Sigmoid colon (tissue), 4 donors: ENCODE measurements around the gene FXYD7.

Experiments
- POLR2A ChIP-seq, 2 donors: fragments of 450-650 bp; IDR thresholded peaks; one replicate each; pipeline ENCODE4 v1.6.1; 2016; ENCODE audit warnings: antibody characterized with exemption in 2 of 2, mild to moderate bottlenecking in 2 of 2, moderate library complexity in 2 of 2
- POLR2AphosphoS5 ChIP-seq, 4 donors: sonication (generic); formaldehyde crosslinking; IDR thresholded peaks; one replicate each; pipeline ENCODE4 v1.6.1; 2017; ENCODE audit warnings: antibody characterized with exemption in 4 of 4
- TF ChIP-seq, protein P1 (sequence below), 4 experiments: fragments of 450-650 bp in 3 of 4; fragments of 200-600 bp in 1 of 4; IDR thresholded peaks; one replicate each; pipeline ENCODE4 v1.5.1; 2016 to 2019; ENCODE audit warnings: antibody characterized with exemption in 4 of 4, mild to moderate bottlenecking in 3 of 4, moderate library complexity in 2 of 4

DNA sequence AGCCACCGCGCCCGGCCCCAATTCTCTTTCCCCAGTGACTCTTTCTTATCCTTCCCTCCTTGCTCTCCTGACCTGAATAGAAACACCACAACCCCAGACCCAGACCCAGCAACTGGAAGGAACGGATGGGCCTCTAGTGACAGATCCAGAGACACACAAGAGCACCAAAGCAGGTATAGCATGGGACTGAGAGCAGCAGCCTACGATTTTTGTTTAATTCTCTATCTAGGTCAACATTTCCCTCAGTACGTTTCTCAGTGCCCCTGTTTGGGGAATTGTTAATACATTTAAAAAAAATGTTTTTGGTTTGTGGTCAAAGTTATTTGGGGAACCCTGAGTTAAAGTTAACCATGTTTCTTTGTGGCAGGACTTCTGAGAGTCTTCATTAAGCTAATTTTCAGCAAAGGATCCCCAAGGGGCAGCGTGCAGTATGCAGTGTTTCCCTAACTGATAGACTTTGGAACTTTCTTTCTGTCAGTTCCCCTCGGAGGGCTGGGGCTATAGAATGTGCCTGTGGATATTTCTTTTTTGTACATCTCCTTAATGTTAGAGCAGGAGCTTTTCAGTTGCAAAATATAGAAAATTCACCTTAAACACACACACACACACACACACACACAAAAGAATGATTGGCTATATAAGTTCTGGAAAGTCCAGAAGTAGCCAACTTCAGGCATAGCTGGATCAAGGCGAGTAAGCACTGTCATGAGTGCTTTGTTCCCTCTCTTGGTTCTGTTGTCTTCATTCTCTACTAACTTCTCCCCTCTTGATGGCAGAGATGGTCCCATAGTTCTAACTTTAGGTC lies 17.8 kb downstream of the FXYD7 start:
- TF ChIP-seq, protein P1, sequence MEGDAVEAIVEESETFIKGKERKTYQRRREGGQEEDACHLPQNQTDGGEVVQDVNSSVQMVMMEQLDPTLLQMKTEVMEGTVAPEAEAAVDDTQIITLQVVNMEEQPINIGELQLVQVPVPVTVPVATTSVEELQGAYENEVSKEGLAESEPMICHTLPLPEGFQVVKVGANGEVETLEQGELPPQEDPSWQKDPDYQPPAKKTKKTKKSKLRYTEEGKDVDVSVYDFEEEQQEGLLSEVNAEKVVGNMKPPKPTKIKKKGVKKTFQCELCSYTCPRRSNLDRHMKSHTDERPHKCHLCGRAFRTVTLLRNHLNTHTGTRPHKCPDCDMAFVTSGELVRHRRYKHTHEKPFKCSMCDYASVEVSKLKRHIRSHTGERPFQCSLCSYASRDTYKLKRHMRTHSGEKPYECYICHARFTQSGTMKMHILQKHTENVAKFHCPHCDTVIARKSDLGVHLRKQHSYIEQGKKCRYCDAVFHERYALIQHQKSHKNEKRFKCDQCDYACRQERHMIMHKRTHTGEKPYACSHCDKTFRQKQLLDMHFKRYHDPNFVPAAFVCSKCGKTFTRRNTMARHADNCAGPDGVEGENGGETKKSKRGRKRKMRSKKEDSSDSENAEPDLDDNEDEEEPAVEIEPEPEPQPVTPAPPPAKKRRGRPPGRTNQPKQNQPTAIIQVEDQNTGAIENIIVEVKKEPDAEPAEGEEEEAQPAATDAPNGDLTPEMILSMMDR (IDR thresholded peaks at IDR 0.05) = no peak
- no peak for TF ChIP-seq POLR2AphosphoS5 (IDR thresholded peaks at IDR 0.05)
- no peak for TF ChIP-seq POLR2A (IDR thresholded peaks at IDR 0.05)
